ENCODE results near the gene TMEM255B. TPM values are rescaled to one million over a fixed set of nuclear protein-coding genes. Genes with fewer than 3 reads are reported as not detected.

Gene TMEM255B
- total and polyA plus RNA-seq, 4 donors: 6.0 to 19.6 (median 14.8) TPM

DNA sequence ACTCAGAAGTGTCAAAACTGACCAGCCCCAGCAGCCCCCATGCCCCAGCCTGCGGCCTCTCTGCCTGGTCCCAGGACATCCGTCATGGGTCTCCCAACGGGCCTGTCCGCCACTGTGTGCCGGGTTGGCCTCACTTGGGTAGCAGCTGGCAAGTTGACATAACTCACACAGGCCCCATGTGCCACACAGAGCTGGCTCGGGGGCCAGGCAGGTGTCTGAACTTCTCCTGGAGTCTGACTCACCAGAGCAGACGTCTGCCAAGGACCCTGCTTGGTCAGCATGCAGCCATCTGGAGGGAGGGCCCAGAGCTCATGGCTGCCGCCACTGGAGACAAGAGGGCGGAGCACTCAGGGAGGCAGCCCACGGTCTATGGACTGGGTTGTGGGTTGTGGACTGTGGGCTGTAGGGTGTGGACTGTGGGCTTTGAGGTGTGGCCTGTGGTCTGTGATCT lies 32.0 kb upstream of the TMEM255B start:
- TF ChIP-seq, protein P1, sequence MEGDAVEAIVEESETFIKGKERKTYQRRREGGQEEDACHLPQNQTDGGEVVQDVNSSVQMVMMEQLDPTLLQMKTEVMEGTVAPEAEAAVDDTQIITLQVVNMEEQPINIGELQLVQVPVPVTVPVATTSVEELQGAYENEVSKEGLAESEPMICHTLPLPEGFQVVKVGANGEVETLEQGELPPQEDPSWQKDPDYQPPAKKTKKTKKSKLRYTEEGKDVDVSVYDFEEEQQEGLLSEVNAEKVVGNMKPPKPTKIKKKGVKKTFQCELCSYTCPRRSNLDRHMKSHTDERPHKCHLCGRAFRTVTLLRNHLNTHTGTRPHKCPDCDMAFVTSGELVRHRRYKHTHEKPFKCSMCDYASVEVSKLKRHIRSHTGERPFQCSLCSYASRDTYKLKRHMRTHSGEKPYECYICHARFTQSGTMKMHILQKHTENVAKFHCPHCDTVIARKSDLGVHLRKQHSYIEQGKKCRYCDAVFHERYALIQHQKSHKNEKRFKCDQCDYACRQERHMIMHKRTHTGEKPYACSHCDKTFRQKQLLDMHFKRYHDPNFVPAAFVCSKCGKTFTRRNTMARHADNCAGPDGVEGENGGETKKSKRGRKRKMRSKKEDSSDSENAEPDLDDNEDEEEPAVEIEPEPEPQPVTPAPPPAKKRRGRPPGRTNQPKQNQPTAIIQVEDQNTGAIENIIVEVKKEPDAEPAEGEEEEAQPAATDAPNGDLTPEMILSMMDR (IDR thresholded peaks at IDR 0.05; ENCODE audit: control extremely low read depth, extremely low read depth): no peak
- Histone ChIP-seq H3K4me1 (ENCODE audit: control insufficient read depth in 5 of 5, insufficient read depth in 5 of 5, low read length in 5 of 5) (peaks cover 0 to 6% (median 0%) of the 10 kb centered on the region in 5 donors), H3K36me3 (ENCODE audit: control insufficient read depth in 4 of 4, insufficient read depth in 4 of 4, low read length in 4 of 4) (no peaks in the 10 kb centered on the region), H3K9ac (ENCODE audit: insufficient read depth in 1 of 2, low read length in 2 of 2) (no peak overlapping the region), H3K27ac (ENCODE audit: low read depth in 1 of 2, low read length in 1 of 2) (peak overlapping the region in 1 of 2 donors; percentile 80), H3K9me3 (ENCODE audit: control insufficient read depth in 4 of 4, insufficient read depth in 3 of 4, low read length in 3 of 4) (peaks cover 0 to 4% (median 0%) of the 10 kb centered on the region in 4 donors), H3K4me3 (no peak overlapping the region), H3K27me3 (ENCODE audit: control insufficient read depth in 3 of 3, insufficient read depth in 3 of 3, low read length in 2 of 3) (peaks cover 0 to 15% (median 0%) of the 10 kb centered on the region in 3 donors)
- no peak for DNase-seq
- 83 to 90% methylated on average over 10 of the region's 10 CpGs for WGBS, 2 donors
- ATAC-seq (ENCODE audit: insufficient read depth, low FRiP score): no peak

DNA sequence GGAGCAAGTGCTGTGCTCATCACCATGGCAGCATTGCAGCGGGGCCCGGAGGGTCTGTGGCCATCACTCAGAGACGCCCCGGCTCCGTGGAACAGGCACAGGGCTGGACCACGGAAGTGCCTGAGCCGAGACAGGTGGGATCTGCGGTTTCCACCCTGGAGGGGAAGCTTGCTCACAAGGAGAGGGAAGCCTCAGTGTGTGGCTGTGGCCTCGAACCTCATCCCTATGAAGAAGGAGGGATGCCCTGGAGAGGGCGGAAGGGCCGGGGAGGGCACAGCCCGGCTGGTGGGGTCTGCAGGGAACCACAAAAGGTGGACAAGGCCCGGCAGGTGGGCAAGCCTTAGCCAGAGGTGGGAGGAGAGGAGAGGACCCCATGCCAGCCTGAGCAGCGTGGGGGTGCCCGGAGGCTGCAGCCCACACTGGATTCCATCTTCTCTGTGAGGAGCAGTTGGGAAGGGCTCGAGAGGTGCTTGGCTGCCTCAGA lies 30.4 kb upstream of the TMEM255B start:
- peaks cover 0 to 15% (median 0%) of the 10 kb centered on the region in 3 donors for H3K27me3 ChIP-seq (ENCODE audit: control insufficient read depth in 3 of 3, insufficient read depth in 3 of 3, low read length in 2 of 3)
- peaks cover 0 to 4% (median 0%) of the 10 kb centered on the region in 5 donors for H3K4me1 ChIP-seq (ENCODE audit: control insufficient read depth in 5 of 5, insufficient read depth in 5 of 5, low read length in 5 of 5)
- WGBS, 2 donors: 94% methylated on average over 16 of the region's 16 CpGs
- H3K9ac ChIP-seq (ENCODE audit: insufficient read depth in 1 of 2, low read length in 2 of 2): no peak overlapping the region
- H3K27ac ChIP-seq (ENCODE audit: low read depth in 1 of 2, low read length in 1 of 2): no peak overlapping the region
- H3K9me3 ChIP-seq (ENCODE audit: control insufficient read depth in 4 of 4, insufficient read depth in 3 of 4, low read length in 3 of 4): peaks cover 0 to 4% (median 0%) of the 10 kb centered on the region in 4 donors
- TF ChIP-seq, protein P1 (IDR thresholded peaks at IDR 0.05; ENCODE audit: control extremely low read depth, extremely low read depth): no peak
- DNase-seq (no peak), ATAC-seq (ENCODE audit: insufficient read depth, low FRiP score) (no peak)
- no peak overlapping the region for H3K4me3 ChIP-seq
- no peaks in the 10 kb centered on the region for H3K36me3 ChIP-seq (ENCODE audit: control insufficient read depth in 4 of 4, insufficient read depth in 4 of 4, low read length in 4 of 4)

- ATAC-seq (ENCODE audit: insufficient read depth, low FRiP score) (no peak), DNase-seq (no peak)
- H3K36me3 ChIP-seq (ENCODE audit: control insufficient read depth in 4 of 4, insufficient read depth in 4 of 4, low read length in 4 of 4): no peaks in the 10 kb centered on the region
- no peak overlapping the region for H3K9ac ChIP-seq (ENCODE audit: insufficient read depth in 1 of 2, low read length in 2 of 2)
- H3K27me3 ChIP-seq (ENCODE audit: control insufficient read depth in 3 of 3, insufficient read depth in 3 of 3, low read length in 2 of 3): peaks cover 0 to 14% (median 0%) of the 10 kb centered on the region in 3 donors
- H3K27ac ChIP-seq (ENCODE audit: low read depth in 1 of 2, low read length in 1 of 2): no peak overlapping the region
- H3K4me3 ChIP-seq: no peak overlapping the region
- peaks cover 0 to 4% (median 0%) of the 10 kb centered on the region in 4 donors for H3K9me3 ChIP-seq (ENCODE audit: control insufficient read depth in 4 of 4, insufficient read depth in 3 of 4, low read length in 3 of 4)
- TF ChIP-seq, protein P1 (IDR thresholded peaks at IDR 0.05; ENCODE audit: control extremely low read depth, extremely low read depth): no peak
- peaks cover 0 to 2% (median 0%) of the 10 kb centered on the region in 5 donors for H3K4me1 ChIP-seq (ENCODE audit: control insufficient read depth in 5 of 5, insufficient read depth in 5 of 5, low read length in 5 of 5)
- 46 to 66% methylated on average over 34 of the region's 34 CpGs for WGBS, 2 donors
Measured at GRCh38 chr13:113729187-113730019, 29.6 kb upstream of the TMEM255B start.
